ENCODE measurements around the gene MAP6D1. TPM values are rescaled to one million over a fixed set of nuclear protein-coding genes. Genes with fewer than 3 reads are reported as not detected.
"Not testable (repeated sequence)": the region's sequence is repeated elsewhere in the genome, so short reads cannot be mapped to it uniquely, and the experiment has no call there.

Gene MAP6D1
- total and polyA plus RNA-seq, 7 experiments from 2014 or later: 0.81 to 2.9 (median 1.2) TPM; not detected in 2

- no peak for ATAC-seq
- Mint-ChIP-seq H3K4me1 (no peaks in the 10 kb centered on the region), H3K9me3 (no peaks in the 10 kb centered on the region), H3K27me3 (no peaks in the 10 kb centered on the region), H3K4me3 (no peak overlapping the region), H3K36me3 (peaks cover 14 to 51% (median 28%) of the 10 kb centered on the region in 5 donors), H3K27ac (no peak overlapping the region)
- H3K27ac ChIP-seq (ENCODE audit: low read depth, low read length): no peak overlapping the region
- intact Hi-C loops (cut with micrococcal nuclease): no loop called here
- H3K4me1 ChIP-seq (ENCODE audit: control insufficient read depth in 2 of 2, insufficient read depth in 2 of 2, low read length in 2 of 2): no peaks in the 10 kb centered on the region
- DNase-seq: no peak
- CTCF ChIA-PET: no interaction called here
- POLR2A ChIA-PET: no interaction called here
- H3K4me3 ChIP-seq (ENCODE audit: low read length): no peak overlapping the region
- H3K27me3 ChIP-seq (ENCODE audit: control insufficient read depth in 2 of 2, insufficient read depth in 2 of 2, low read length in 2 of 2): no peaks in the 10 kb centered on the region
- H3K36me3 ChIP-seq (ENCODE audit: control insufficient read depth in 2 of 3, insufficient read depth in 3 of 3, low read length in 3 of 3): peaks cover 14 to 55% (median 20%) of the 10 kb centered on the region in 3 experiments
- H3K9me3 ChIP-seq (ENCODE audit: control insufficient read depth in 2 of 3, low read length in 3 of 3): no peaks in the 10 kb centered on the region
These were observed 27.4 kb downstream of the MAP6D1 start for GRCh38 chr3:183797996-183798395.

- POLR2A ChIA-PET: interaction anchor here (0.6 kb wide), 1 partner anchor 9 kb away, joined by 5 read pairs; no protein-coding TSS in a partner anchor
- CTCF ChIA-PET: interaction anchor here (0.7 kb wide), 1 partner anchor 69 kb away, joined by 3 read pairs; no protein-coding TSS in a partner anchor
- ATAC-seq (no peak), DNase-seq (no peak)
- Mint-ChIP-seq H3K9me3 (no peaks in the 10 kb centered on the region), H3K27me3 (no peaks in the 10 kb centered on the region), H3K4me1 (no peaks in the 10 kb centered on the region), H3K4me3 (no peak overlapping the region), H3K36me3 (peaks cover 11 to 47% (median 32%) of the 10 kb centered on the region in 5 donors), H3K27ac (no peak overlapping the region)
- H3K9me3 ChIP-seq (ENCODE audit: control insufficient read depth in 2 of 3, low read length in 3 of 3): no peaks in the 10 kb centered on the region
- intact Hi-C loops (cut with micrococcal nuclease): no loop called here
- H3K4me1 ChIP-seq (ENCODE audit: control insufficient read depth in 2 of 2, insufficient read depth in 2 of 2, low read length in 2 of 2): no peaks in the 10 kb centered on the region
- H3K4me3 ChIP-seq (ENCODE audit: low read length): no peak overlapping the region
- H3K36me3 ChIP-seq (ENCODE audit: control insufficient read depth in 2 of 3, insufficient read depth in 3 of 3, low read length in 3 of 3): peaks cover 6 to 43% (median 23%) of the 10 kb centered on the region in 3 experiments
- no peak overlapping the region for H3K27ac ChIP-seq (ENCODE audit: low read depth, low read length)
- H3K27me3 ChIP-seq (ENCODE audit: control insufficient read depth in 2 of 2, insufficient read depth in 2 of 2, low read length in 2 of 2): no peaks in the 10 kb centered on the region
These were observed 29.0 kb downstream of the MAP6D1 start for GRCh38 chr3:183796372-183796771.

GRCh38 chr3:183794452-183794851 is 30.9 kb downstream of the MAP6D1 start:
- peaks cover 0 to 6% (median 6%) of the 10 kb centered on the region in 7 donors for H3K4me1 Mint-ChIP-seq
- CTCF ChIA-PET: no interaction called here
- intact Hi-C loops (cut with micrococcal nuclease): no loop called here
- H3K9me3 Mint-ChIP-seq: peaks cover 0 to 1% (median 0%) of the 10 kb centered on the region in 11 donors
- no peak for DNase-seq
- H3K4me3 Mint-ChIP-seq: no peak overlapping the region
- peaks cover 8 to 45% (median 18%) of the 10 kb centered on the region in 3 experiments for H3K36me3 ChIP-seq (ENCODE audit: control insufficient read depth in 2 of 3, insufficient read depth in 3 of 3, low read length in 3 of 3)
- H3K27me3 ChIP-seq (ENCODE audit: control insufficient read depth in 2 of 2, insufficient read depth in 2 of 2, low read length in 2 of 2): no peaks in the 10 kb centered on the region
- POLR2A ChIA-PET: no interaction called here
- no peaks in the 10 kb centered on the region for H3K4me1 ChIP-seq (ENCODE audit: control insufficient read depth in 2 of 2, insufficient read depth in 2 of 2, low read length in 2 of 2)
- no peaks in the 10 kb centered on the region for H3K27me3 Mint-ChIP-seq
- H3K4me3 ChIP-seq (ENCODE audit: low read length): no peak overlapping the region
- no peak for ATAC-seq
- peaks cover 10 to 54% (median 30%) of the 10 kb centered on the region in 5 donors for H3K36me3 Mint-ChIP-seq
- no peak overlapping the region for H3K27ac ChIP-seq (ENCODE audit: low read depth, low read length)
- H3K27ac Mint-ChIP-seq: no peak overlapping the region
- H3K9me3 ChIP-seq (ENCODE audit: control insufficient read depth in 2 of 3, low read length in 3 of 3): no peaks in the 10 kb centered on the region

DNA sequence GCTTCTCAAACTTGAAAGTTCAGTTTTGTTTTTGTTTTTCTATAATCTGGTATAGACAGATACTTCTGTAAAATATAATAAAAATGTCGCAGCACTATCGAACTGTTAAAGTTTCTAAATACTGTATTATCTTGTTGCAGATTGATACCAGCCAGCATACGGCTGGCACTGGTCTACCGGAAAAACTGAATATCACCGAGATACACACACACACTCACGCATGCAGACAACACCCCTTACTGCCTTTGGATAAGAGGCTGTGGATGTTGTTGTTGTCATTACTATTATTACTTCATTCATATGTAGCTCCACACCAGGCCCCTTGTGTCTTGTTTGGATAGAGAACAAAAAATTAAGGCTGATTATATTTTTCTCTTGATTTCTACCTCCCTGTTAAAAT is 32.4 kb downstream of the MAP6D1 start:
- H3K9me3 Mint-ChIP-seq: peaks cover 0 to 1% (median 0%) of the 10 kb centered on the region in 11 donors
- Histone ChIP-seq H3K27me3 (ENCODE audit: control insufficient read depth in 2 of 2, insufficient read depth in 2 of 2, low read length in 2 of 2) (no peaks in the 10 kb centered on the region), H3K9me3 (ENCODE audit: control insufficient read depth in 2 of 3, low read length in 3 of 3) (no peaks in the 10 kb centered on the region), H3K36me3 (ENCODE audit: control insufficient read depth in 2 of 3, insufficient read depth in 3 of 3, low read length in 3 of 3) (peaks cover 5 to 35% (median 10%) of the 10 kb centered on the region in 3 experiments), H3K27ac (ENCODE audit: low read depth, low read length) (no peak overlapping the region), H3K4me3 (ENCODE audit: low read length) (no peak overlapping the region), H3K4me1 (ENCODE audit: control insufficient read depth in 2 of 2, insufficient read depth in 2 of 2, low read length in 2 of 2) (no peaks in the 10 kb centered on the region)
- DNase-seq (no peak), ATAC-seq (no peak)
- no peaks in the 10 kb centered on the region for H3K27me3 Mint-ChIP-seq
- CTCF ChIA-PET: no interaction called here
- H3K4me1 Mint-ChIP-seq: peaks cover 3 to 17% (median 11%) of the 10 kb centered on the region in 7 donors
- no peak overlapping the region for H3K4me3 Mint-ChIP-seq
- POLR2A ChIA-PET: no interaction called here
- peaks cover 15 to 53% (median 24%) of the 10 kb centered on the region in 5 donors for H3K36me3 Mint-ChIP-seq
- intact Hi-C loops (cut with micrococcal nuclease): no loop called here
- no peak overlapping the region for H3K27ac Mint-ChIP-seq

DNA sequence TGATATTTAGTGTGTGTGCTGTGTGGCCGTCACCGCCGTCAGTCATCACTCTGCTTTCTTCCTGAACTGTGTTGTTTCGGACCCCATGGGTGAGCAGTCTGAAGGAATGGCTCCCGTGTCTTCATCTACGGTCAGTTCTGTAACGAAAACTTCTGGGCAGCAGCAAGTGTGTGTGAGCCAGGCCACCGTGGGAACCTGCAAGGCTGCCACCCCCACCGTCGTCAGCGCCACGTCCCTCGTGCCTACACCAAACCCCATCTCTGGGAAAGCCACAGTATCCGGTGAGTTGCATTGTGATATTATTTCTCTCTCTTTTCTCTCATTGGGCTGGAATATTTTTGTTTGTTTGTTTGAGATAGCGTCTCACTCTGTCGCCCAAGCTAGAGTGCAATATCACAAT is 34.7 kb downstream of the MAP6D1 start:
- H3K9me3 ChIP-seq (ENCODE audit: control insufficient read depth in 2 of 3, low read length in 3 of 3): no peaks in the 10 kb centered on the region
- no peaks in the 10 kb centered on the region for H3K27me3 ChIP-seq (ENCODE audit: control insufficient read depth in 2 of 2, insufficient read depth in 2 of 2, low read length in 2 of 2)
- H3K27ac ChIP-seq (ENCODE audit: low read depth, low read length): no peak overlapping the region
- H3K4me3 ChIP-seq (ENCODE audit: low read length): no peak overlapping the region
- POLR2A ChIA-PET: no interaction called here
- peaks cover 0 to 1% (median 0%) of the 10 kb centered on the region in 11 donors for H3K9me3 Mint-ChIP-seq
- H3K36me3 ChIP-seq (ENCODE audit: control insufficient read depth in 2 of 3, insufficient read depth in 3 of 3, low read length in 3 of 3): peaks cover 5 to 42% (median 14%) of the 10 kb centered on the region in 3 experiments
- ATAC-seq: no peak
- H3K4me1 Mint-ChIP-seq: peaks cover 3 to 17% (median 11%) of the 10 kb centered on the region in 7 donors
- peak overlapping the region in 1 of 9 donors; percentile 20 for H3K27ac Mint-ChIP-seq
- no peaks in the 10 kb centered on the region for H3K4me1 ChIP-seq (ENCODE audit: control insufficient read depth in 2 of 2, insufficient read depth in 2 of 2, low read length in 2 of 2)
- intact Hi-C loops (cut with micrococcal nuclease): no loop called here
- peaks cover 15 to 62% (median 31%) of the 10 kb centered on the region in 5 donors for H3K36me3 Mint-ChIP-seq
- H3K4me3 Mint-ChIP-seq: no peak overlapping the region
- CTCF ChIA-PET: no interaction called here
- H3K27me3 Mint-ChIP-seq: no peaks in the 10 kb centered on the region
- DNase-seq: no peak

- ChIA-PET POLR2A (no interaction called here), CTCF (no interaction called here)
- H3K4me1 ChIP-seq (ENCODE audit: control insufficient read depth in 2 of 2, insufficient read depth in 2 of 2, low read length in 2 of 2): no peaks in the 10 kb centered on the region
- H3K9me3 ChIP-seq (ENCODE audit: control insufficient read depth in 2 of 3, low read length in 3 of 3): no peaks in the 10 kb centered on the region
- H3K9me3 Mint-ChIP-seq: peaks cover 0 to 1% (median 0%) of the 10 kb centered on the region in 11 donors
- ATAC-seq (no peak), DNase-seq (no peak)
- H3K4me1 Mint-ChIP-seq: peaks cover 3 to 17% (median 11%) of the 10 kb centered on the region in 7 donors
- peaks cover 15 to 63% (median 32%) of the 10 kb centered on the region in 5 donors for H3K36me3 Mint-ChIP-seq
- intact Hi-C loops (cut with micrococcal nuclease): no loop called here
- peaks cover 5 to 44% (median 14%) of the 10 kb centered on the region in 3 experiments for H3K36me3 ChIP-seq (ENCODE audit: control insufficient read depth in 2 of 3, insufficient read depth in 3 of 3, low read length in 3 of 3)
- H3K27ac Mint-ChIP-seq: peak overlapping the region in 4 of 9 donors; percentile 0 to 49 (median 28)
- H3K27me3 Mint-ChIP-seq: no peaks in the 10 kb centered on the region
- H3K4me3 ChIP-seq (ENCODE audit: low read length): no peak overlapping the region
- H3K27ac ChIP-seq (ENCODE audit: low read depth, low read length): no peak overlapping the region
- no peak overlapping the region for H3K4me3 Mint-ChIP-seq
- H3K27me3 ChIP-seq (ENCODE audit: control insufficient read depth in 2 of 2, insufficient read depth in 2 of 2, low read length in 2 of 2): no peaks in the 10 kb centered on the region
These were observed 35.6 kb downstream of the MAP6D1 start for GRCh38 chr3:183789826-183790225.

- H3K4me1 ChIP-seq (ENCODE audit: control insufficient read depth in 2 of 2, insufficient read depth in 2 of 2, low read length in 2 of 2); H3K27me3 ChIP-seq (ENCODE audit: control insufficient read depth in 2 of 2, insufficient read depth in 2 of 2, low read length in 2 of 2); DNase-seq; H3K27me3 Mint-ChIP-seq; H3K9me3 Mint-ChIP-seq; ATAC-seq; H3K4me3 Mint-ChIP-seq; POLR2A ChIA-PET; H3K9me3 ChIP-seq (ENCODE audit: control insufficient read depth in 2 of 3, low read length in 3 of 3); H3K4me3 ChIP-seq (ENCODE audit: low read length); intact Hi-C loops (cut with micrococcal nuclease); H3K27ac ChIP-seq (ENCODE audit: low read depth, low read length); H3K27ac Mint-ChIP-seq: not testable (repeated sequence)
- H3K4me1 Mint-ChIP-seq: peaks cover 0 to 12% (median 5%) of the 10 kb centered on the region in 7 donors
- H3K36me3 Mint-ChIP-seq: peaks cover 10 to 68% (median 37%) of the 10 kb centered on the region in 5 donors
- peaks cover 0 to 51% (median 4%) of the 10 kb centered on the region in 3 experiments for H3K36me3 ChIP-seq (ENCODE audit: control insufficient read depth in 2 of 3, insufficient read depth in 3 of 3, low read length in 3 of 3)
- CTCF ChIA-PET: interaction anchor here (0.6 kb wide), 1 partner anchor 591 kb away, joined by 3 read pairs; no protein-coding TSS in a partner anchor
These were observed 40.9 kb downstream of the MAP6D1 start for GRCh38 chr3:183784503-183784902.

Data from naive thymus-derived CD4-positive, alpha-beta T cell (primary cell).